ACC112 (cell line): ENCODE data around the gene BIK.

Experiments
- H2AFZ ChIP-seq: fragments of 200-600 bp; sonication (generic); one replicate; pipeline ENCODE4 v1.6.0; 2017; ENCODE audit warnings: antibody characterized with exemption, low read length; ENCODE audit not compliant: unreplicated experiment
- H3K27ac ChIP-seq: fragments of 200-600 bp; sonication (generic); 2 replicates; pipeline ENCODE4 v1.5.1; 2014; ENCODE audit warnings: low read depth, mild to moderate bottlenecking, antibody characterized with exemption, low read length, moderate library complexity
- H3K27me3 ChIP-seq: fragments of 200-600 bp; sonication (generic); 2 replicates; pipeline ENCODE4 v1.6.1; 2014; ENCODE audit warnings: mild to moderate bottlenecking, antibody characterized with exemption, low read length, moderate library complexity, mixed read lengths; ENCODE audit not compliant: insufficient read depth
- H3K36me3 ChIP-seq: fragments of 200-600 bp; sonication (generic); 2 replicates; pipeline ENCODE4 v1.6.1; 2016; ENCODE audit warnings: mild to moderate bottlenecking, antibody characterized with exemption, low read length, moderate library complexity, mixed read lengths; ENCODE audit not compliant: insufficient read depth
- H3K4me1 ChIP-seq: fragments of 200-600 bp; sonication (generic); one replicate; pipeline ENCODE4 v1.6.1; 2016; ENCODE audit warnings: low read length, mixed read lengths; ENCODE audit not compliant: insufficient read depth, unreplicated experiment, control insufficient read depth
- H3K4me3 ChIP-seq: fragments of 200-600 bp; sonication (generic); 2 replicates; pipeline ENCODE4 v1.5.1; 2014; ENCODE audit warnings: mild to moderate bottlenecking, low read depth, low read length
- H3K79me2 ChIP-seq: fragments of 200-600 bp; sonication (generic); one replicate; pipeline ENCODE4 v1.6.0; 2016; ENCODE audit warnings: low read length; ENCODE audit not compliant: control insufficient read depth, unreplicated experiment, insufficient read depth

Gene BIK

GRCh38 chr22:43126501-43127165 is 16.1 kb downstream of the BIK start:
- Histone ChIP-seq H2AFZ (no peak overlapping the region), H3K4me3 (no peak overlapping the region), H3K4me1 (peaks cover 12% of the 10 kb centered on the region), H3K27ac (no peak overlapping the region), H3K36me3 (no peaks in the 10 kb centered on the region), H3K27me3 (no peaks in the 10 kb centered on the region), H3K79me2 (no peaks in the 10 kb centered on the region)

GRCh38 chr22:43127166-43127908 is 16.8 kb downstream of the BIK start:
- Histone ChIP-seq H2AFZ (no peak overlapping the region), H3K36me3 (no peaks in the 10 kb centered on the region), H3K27ac (no peak overlapping the region), H3K27me3 (no peaks in the 10 kb centered on the region), H3K4me3 (no peak overlapping the region), H3K4me1 (peaks cover 12% of the 10 kb centered on the region), H3K79me2 (no peaks in the 10 kb centered on the region)

- H3K27me3 ChIP-seq: no peaks in the 10 kb centered on the region
- H3K4me3 ChIP-seq: no peak overlapping the region
- H3K36me3 ChIP-seq: no peaks in the 10 kb centered on the region
- no peaks in the 10 kb centered on the region for H3K79me2 ChIP-seq
- no peak overlapping the region for H2AFZ ChIP-seq
- no peak overlapping the region for H3K27ac ChIP-seq
- peaks cover 12% of the 10 kb centered on the region for H3K4me1 ChIP-seq
These were observed 17.6 kb downstream of the BIK start for GRCh38 chr22:43128116-43128515.

GRCh38 chr22:43128928-43129424 is 18.4 kb downstream of the BIK start:
- Histone ChIP-seq H3K4me3 (no peak overlapping the region), H3K4me1 (peaks cover 12% of the 10 kb centered on the region), H3K27ac (no peak overlapping the region), H2AFZ (no peak overlapping the region), H3K36me3 (no peaks in the 10 kb centered on the region), H3K79me2 (no peaks in the 10 kb centered on the region), H3K27me3 (no peaks in the 10 kb centered on the region)

- H3K27me3 ChIP-seq: no peaks in the 10 kb centered on the region
- H3K4me1 ChIP-seq: peaks cover 12% of the 10 kb centered on the region
- no peaks in the 10 kb centered on the region for H3K36me3 ChIP-seq
- H2AFZ ChIP-seq: no peak overlapping the region
- H3K27ac ChIP-seq: no peak overlapping the region
- no peak overlapping the region for H3K4me3 ChIP-seq
- H3K79me2 ChIP-seq: no peaks in the 10 kb centered on the region
These were observed 19.2 kb downstream of the BIK start for GRCh38 chr22:43129426-43130425.

GRCh38 chr22:43131773-43132501 is 21.4 kb downstream of the BIK start:
- Histone ChIP-seq H3K4me3 (no peak overlapping the region), H3K27ac (no peak overlapping the region), H2AFZ (no peak overlapping the region), H3K27me3 (no peaks in the 10 kb centered on the region), H3K4me1 (peaks cover 5% of the 10 kb centered on the region), H3K79me2 (no peaks in the 10 kb centered on the region), H3K36me3 (no peaks in the 10 kb centered on the region)

- H3K27me3 ChIP-seq: no peaks in the 10 kb centered on the region
- no peak overlapping the region for H3K27ac ChIP-seq
- no peak overlapping the region for H3K4me3 ChIP-seq
- no peaks in the 10 kb centered on the region for H3K4me1 ChIP-seq
- H2AFZ ChIP-seq: no peak overlapping the region
- H3K79me2 ChIP-seq: no peaks in the 10 kb centered on the region
- H3K36me3 ChIP-seq: no peaks in the 10 kb centered on the region
These were observed 22.9 kb downstream of the BIK start for GRCh38 chr22:43133401-43133800.

- Histone ChIP-seq H3K4me1 (no peaks in the 10 kb centered on the region), H3K27me3 (no peaks in the 10 kb centered on the region), H3K79me2 (no peaks in the 10 kb centered on the region), H3K27ac (no peak overlapping the region), H3K4me3 (no peak overlapping the region), H2AFZ (no peak overlapping the region), H3K36me3 (no peaks in the 10 kb centered on the region)
These were observed 24.0 kb downstream of the BIK start for GRCh38 chr22:43134553-43134952.

- H3K79me2 ChIP-seq: no peaks in the 10 kb centered on the region
- no peak overlapping the region for H3K27ac ChIP-seq
- no peaks in the 10 kb centered on the region for H3K27me3 ChIP-seq
- no peaks in the 10 kb centered on the region for H3K4me1 ChIP-seq
- no peak overlapping the region for H3K4me3 ChIP-seq
- H3K36me3 ChIP-seq: no peaks in the 10 kb centered on the region
- H2AFZ ChIP-seq: no peak overlapping the region
These were observed 25.0 kb downstream of the BIK start for GRCh38 chr22:43135565-43135964.

- Histone ChIP-seq H2AFZ (no peak overlapping the region), H3K79me2 (no peaks in the 10 kb centered on the region), H3K4me3 (no peak overlapping the region), H3K4me1 (no peaks in the 10 kb centered on the region), H3K36me3 (no peaks in the 10 kb centered on the region), H3K27ac (no peak overlapping the region), H3K27me3 (no peaks in the 10 kb centered on the region)
These were observed 25.7 kb downstream of the BIK start for GRCh38 chr22:43136255-43136654.
